Panc1 (cell line): ENCODE results near the gene PTPN9. TPM values are rescaled to one million over a fixed set of nuclear protein-coding genes. Genes with fewer than 3 reads are reported as not detected.

Experiments
- ATAC-seq: fragments of 200-7000 bp; cut with Tn5 transposase; 2 replicates; pipeline ENCODE4 v1.9.1; 2020; ENCODE audit warnings: mild to moderate bottlenecking, moderate library complexity
- BruUV-seq: library from RNA; stranded (reverse); fragments of 400-500 nt; replicated peaks from 2 replicates; lab custom pipeline; 2021; lab: Mats Ljungman, UMichigan
- CTCF ChIA-PET: fragments of 300-600 bp; sonication (Branson Sonifier 250); formaldehyde crosslinking; loops from one replicate; lab custom pipeline; 2022; ENCODE audit warnings: antibody characterized with exemption; lab: Charles Lee
- POLR2A ChIA-PET: fragments of 300-600 bp; sonication (Branson Sonifier 250); formaldehyde crosslinking; loops from one replicate; lab custom pipeline; 2022; ENCODE audit warnings: antibody characterized with exemption; lab: Charles Lee
- DNase-seq: peaks from one replicate; pipeline ENCODE4 v3.0.0-alpha.2; 2010; ENCODE audit warnings: low read depth, low spot score
- H3K27ac ChIP-seq: 2 replicates; pipeline ENCODE4 v1.5.1; 2011; ENCODE audit warnings: mild to moderate bottlenecking, low read length, inconsistent platforms
- H3K27me3 ChIP-seq: fragments of 200-500 bp; sonication (Bioruptor generic); 2 replicates; pipeline ENCODE4 v1.6.0; 2014; ENCODE audit warnings: low read length, inconsistent platforms; ENCODE audit not compliant: control insufficient read depth, insufficient read depth
- H3K36me3 ChIP-seq: fragments of 200-500 bp; sonication (Bioruptor generic); 2 replicates; pipeline ENCODE4 v1.5.1; 2014; ENCODE audit warnings: inconsistent platforms, mild to moderate bottlenecking, low read length, moderate library complexity; ENCODE audit not compliant: control insufficient read depth, insufficient read depth
- H3K4me1 ChIP-seq: 2 replicates; pipeline ENCODE4 v1.5.1; 2011; ENCODE audit warnings: inconsistent platforms, mild to moderate bottlenecking, low read length, moderate library complexity; ENCODE audit not compliant: control insufficient read depth, insufficient read depth
- H3K4me3 ChIP-seq, 2 experiments: 2 replicates each; pipeline ENCODE4 v1.5.1; 2011 to 2012; ENCODE audit warnings: low read depth in 2 of 2, low read length in 2 of 2, mild to moderate bottlenecking in 2 of 2, inconsistent platforms in 1 of 2, moderate library complexity in 1 of 2
- H3K9me3 ChIP-seq: fragments of 200-500 bp; sonication (Bioruptor generic); 2 replicates; pipeline ENCODE4 v1.5.1; 2014; ENCODE audit warnings: low read depth, mild to moderate bottlenecking, inconsistent platforms, low read length, moderate library complexity; ENCODE audit not compliant: control insufficient read depth, insufficient read depth
- CTCF ChIP-seq: fragments of 450-650 bp; IDR thresholded peaks from 2 replicates; pipeline ENCODE4 v1.5.1; 2017; ENCODE audit warnings: mild to moderate bottlenecking
- POLR2AphosphoS5 ChIP-seq: IDR thresholded peaks from 2 replicates; pipeline ENCODE4 v1.6.1; 2012; ENCODE audit warnings: mild to moderate bottlenecking, low read depth, low read length, moderate library complexity
- SIN3A ChIP-seq: IDR thresholded peaks from 2 replicates; pipeline ENCODE4 v1.6.1; 2012; ENCODE audit warnings: low read depth, mild to moderate bottlenecking, low read length, moderate library complexity, borderline replicate concordance; ENCODE audit not compliant: insufficient read depth
- TCF7L2 ChIP-seq: IDR thresholded peaks from 2 replicates; pipeline ENCODE4 v1.6.1; 2011; ENCODE audit warnings: mild to moderate bottlenecking, low read depth, low read length, inconsistent platforms
- in situ Hi-C: cut with HindIII; loops from 2 replicates; pipeline ENCODE4 v1.10.0; 2016; ENCODE audit warnings: low sequenced_read_pairs, low pct_unique_long_range_greater_than_20kb
- intact Hi-C: fragments of 100-400 bp; cut with micrococcal nuclease; formaldehyde crosslinking; loops from one replicate; pipeline ENCODE4 v1.10.0; 2022; ENCODE audit not compliant: unreplicated experiment
- total RNA-seq: library from RNA; stranded (reverse); gene quantifications from one replicate; pipeline ENCODE4 v1.2.1, GENCODE V29; 2021; ENCODE audit not compliant: unreplicated experiment
- TF ChIP-seq, protein P1 (sequence below), 2 experiments: IDR thresholded peaks; 2 replicates each; pipeline ENCODE4 v1.6.1; 2011 to 2012; ENCODE audit warnings: low read depth in 2 of 2, control low read depth in 1 of 2, low read length in 1 of 2, mild to moderate bottlenecking in 1 of 2, moderate library complexity in 1 of 2; ENCODE audit not compliant: insufficient read depth in 1 of 2

The PTPN9 gene
- total RNA-seq, 1 experiment from 2014 or later = 38.4 TPM

- POLR2A ChIA-PET = no interaction called here
- BruUV-seq = no TSS peak
- Histone ChIP-seq H3K27ac (no peak overlapping the region), H3K4me3 (no peak overlapping the region), H3K36me3 (peaks cover 9% of the 10 kb centered on the region), H3K4me1 (no peaks in the 10 kb centered on the region), H3K27me3 (no peaks in the 10 kb centered on the region), H3K9me3 (no peaks in the 10 kb centered on the region)
- in situ Hi-C loops = no loop called here
- intact Hi-C loops = no loop called here
- DNase-seq (no peak), ATAC-seq (no peak)
- CTCF ChIA-PET = no interaction called here
- TF ChIP-seq SIN3A (no peak), CTCF (no peak), TCF7L2 (no peak), POLR2AphosphoS5 (no peak)
- TF ChIP-seq, protein P1, sequence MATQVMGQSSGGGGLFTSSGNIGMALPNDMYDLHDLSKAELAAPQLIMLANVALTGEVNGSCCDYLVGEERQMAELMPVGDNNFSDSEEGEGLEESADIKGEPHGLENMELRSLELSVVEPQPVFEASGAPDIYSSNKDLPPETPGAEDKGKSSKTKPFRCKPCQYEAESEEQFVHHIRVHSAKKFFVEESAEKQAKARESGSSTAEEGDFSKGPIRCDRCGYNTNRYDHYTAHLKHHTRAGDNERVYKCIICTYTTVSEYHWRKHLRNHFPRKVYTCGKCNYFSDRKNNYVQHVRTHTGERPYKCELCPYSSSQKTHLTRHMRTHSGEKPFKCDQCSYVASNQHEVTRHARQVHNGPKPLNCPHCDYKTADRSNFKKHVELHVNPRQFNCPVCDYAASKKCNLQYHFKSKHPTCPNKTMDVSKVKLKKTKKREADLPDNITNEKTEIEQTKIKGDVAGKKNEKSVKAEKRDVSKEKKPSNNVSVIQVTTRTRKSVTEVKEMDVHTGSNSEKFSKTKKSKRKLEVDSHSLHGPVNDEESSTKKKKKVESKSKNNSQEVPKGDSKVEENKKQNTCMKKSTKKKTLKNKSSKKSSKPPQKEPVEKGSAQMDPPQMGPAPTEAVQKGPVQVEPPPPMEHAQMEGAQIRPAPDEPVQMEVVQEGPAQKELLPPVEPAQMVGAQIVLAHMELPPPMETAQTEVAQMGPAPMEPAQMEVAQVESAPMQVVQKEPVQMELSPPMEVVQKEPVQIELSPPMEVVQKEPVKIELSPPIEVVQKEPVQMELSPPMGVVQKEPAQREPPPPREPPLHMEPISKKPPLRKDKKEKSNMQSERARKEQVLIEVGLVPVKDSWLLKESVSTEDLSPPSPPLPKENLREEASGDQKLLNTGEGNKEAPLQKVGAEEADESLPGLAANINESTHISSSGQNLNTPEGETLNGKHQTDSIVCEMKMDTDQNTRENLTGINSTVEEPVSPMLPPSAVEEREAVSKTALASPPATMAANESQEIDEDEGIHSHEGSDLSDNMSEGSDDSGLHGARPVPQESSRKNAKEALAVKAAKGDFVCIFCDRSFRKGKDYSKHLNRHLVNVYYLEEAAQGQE (IDR thresholded peaks at IDR 0.05; ENCODE audit: insufficient read depth in 1 of 2, low read depth in 2 of 2, low read length in 1 of 2) = no peak
Measured at GRCh38 chr15:75606026-75606425, 26.9 kb upstream of the PTPN9 start.

- ATAC-seq (no peak), DNase-seq (no peak)
- ChIA-PET CTCF (interaction anchor here (0.6 kb wide), 1 partner anchor 82 kb away, joined by 3 read pairs; no protein-coding TSS in a partner anchor), POLR2A (interaction anchor here (0.6 to 0.7 kb wide), 2 partner anchors 26 to 78 kb away, joined by 3 read pairs; partner anchors contain the start of gene SNUPN)
- Histone ChIP-seq H3K27ac (no peak overlapping the region), H3K4me3 (no peak overlapping the region), H3K27me3 (no peaks in the 10 kb centered on the region), H3K36me3 (peaks cover 9% of the 10 kb centered on the region), H3K9me3 (no peaks in the 10 kb centered on the region), H3K4me1 (no peaks in the 10 kb centered on the region)
- TF ChIP-seq TCF7L2 (no peak), SIN3A (no peak), CTCF (no peak), POLR2AphosphoS5 (no peak)
- TF ChIP-seq, protein P1 (IDR thresholded peaks at IDR 0.05; ENCODE audit: insufficient read depth in 1 of 2, low read depth in 2 of 2, low read length in 1 of 2) = no peak
- in situ Hi-C loops = no loop called here
- intact Hi-C loops = no loop called here
- BruUV-seq = no TSS peak
Measured at GRCh38 chr15:75599401-75599800, 20.3 kb upstream of the PTPN9 start.
